Smooth muscle cell of the brain vasculature (primary cell): ENCODE data around the gene NUP214.

Experiments
- DNase-seq: peaks from one replicate; pipeline ENCODE4 v3.0.0-alpha.2; 2012; ENCODE audit warnings: low read depth, low spot score

Gene NUP214

DNA sequence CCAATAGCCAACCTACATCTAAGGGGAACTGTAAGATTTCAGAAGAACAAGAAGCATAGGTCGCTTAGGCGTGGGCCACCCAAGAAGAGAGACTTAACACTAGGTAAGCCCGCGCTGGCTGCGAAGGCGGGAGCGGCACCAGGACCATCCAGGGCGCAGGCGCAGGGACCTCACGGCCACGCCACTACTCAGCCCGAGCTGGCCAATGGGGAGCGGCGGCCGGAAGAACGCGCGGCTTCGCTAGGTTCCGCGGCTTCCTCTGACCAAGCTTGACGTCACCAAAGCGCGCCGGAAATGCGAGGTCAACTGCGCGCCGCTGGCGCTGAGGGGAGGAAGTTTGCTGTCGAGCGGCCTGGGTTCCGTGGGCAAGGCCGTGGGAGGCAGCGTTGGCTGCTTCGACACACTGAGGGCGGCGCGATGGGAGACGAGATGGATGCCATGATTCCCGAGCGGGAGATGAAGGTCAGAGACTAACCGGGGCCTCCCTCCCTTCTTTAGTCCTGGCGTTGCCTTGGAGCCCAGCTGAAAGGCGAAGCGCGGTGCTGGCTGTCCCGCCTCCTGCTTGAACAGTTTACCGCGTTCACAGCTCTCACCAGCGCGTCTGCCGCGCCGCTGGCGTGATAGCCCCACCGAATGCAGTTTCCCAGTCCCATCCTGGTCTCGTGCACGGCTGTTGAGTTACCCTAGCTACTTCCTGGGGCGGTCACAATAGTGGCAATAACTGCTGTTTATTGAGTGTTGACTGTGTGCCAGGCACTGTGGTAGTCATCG, at the start of gene NUP214:
Gene NUP214 (plus strand): TSS at position 299 of the 771 bp plus-strand sequence. CDS start 119 bp downstream, at position 418.
- DNase-seq, result peak; percentile 96

DNA sequence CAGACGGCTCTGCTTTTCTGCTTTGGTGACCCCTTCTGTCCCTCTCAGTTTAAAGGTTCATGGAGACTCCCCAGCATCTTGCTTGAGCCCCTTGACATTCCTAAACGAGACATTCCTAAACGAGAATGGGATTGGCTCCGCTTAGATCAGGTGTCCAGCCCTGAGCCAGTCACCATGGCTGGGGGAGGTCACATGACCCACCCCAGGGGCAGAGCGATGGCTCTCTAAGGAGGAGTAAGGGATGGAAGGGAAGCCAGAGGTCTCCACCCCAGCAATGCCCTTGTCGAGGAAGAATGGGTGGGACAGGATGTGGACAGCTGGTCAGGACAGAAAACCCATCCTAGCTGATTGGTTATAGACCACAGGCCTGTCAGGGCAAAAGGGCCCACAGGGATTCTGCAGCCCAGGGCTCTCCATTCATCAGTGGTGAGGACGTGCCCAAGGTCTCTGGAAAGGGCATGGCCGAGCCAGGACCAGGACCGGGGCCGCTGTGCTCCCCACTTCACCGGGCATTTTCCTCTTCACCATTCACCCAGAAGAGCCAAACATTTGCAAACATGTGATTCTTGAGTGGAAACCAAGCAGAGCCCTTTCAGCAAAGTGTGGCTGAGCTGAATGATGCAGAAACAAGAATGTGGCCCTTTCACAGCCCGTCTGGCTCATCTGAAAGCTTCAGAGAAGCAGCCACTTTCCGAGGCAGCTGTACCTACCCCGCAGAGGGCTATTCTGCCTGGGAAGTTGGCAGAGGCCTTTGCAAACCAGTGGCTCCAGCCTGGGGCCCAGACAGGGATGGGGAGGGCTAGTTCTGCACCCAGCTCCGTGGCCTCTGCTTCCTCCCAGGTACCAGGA, 48.8 kb upstream of the NUP214 start:
- no peak for DNase-seq

DNA sequence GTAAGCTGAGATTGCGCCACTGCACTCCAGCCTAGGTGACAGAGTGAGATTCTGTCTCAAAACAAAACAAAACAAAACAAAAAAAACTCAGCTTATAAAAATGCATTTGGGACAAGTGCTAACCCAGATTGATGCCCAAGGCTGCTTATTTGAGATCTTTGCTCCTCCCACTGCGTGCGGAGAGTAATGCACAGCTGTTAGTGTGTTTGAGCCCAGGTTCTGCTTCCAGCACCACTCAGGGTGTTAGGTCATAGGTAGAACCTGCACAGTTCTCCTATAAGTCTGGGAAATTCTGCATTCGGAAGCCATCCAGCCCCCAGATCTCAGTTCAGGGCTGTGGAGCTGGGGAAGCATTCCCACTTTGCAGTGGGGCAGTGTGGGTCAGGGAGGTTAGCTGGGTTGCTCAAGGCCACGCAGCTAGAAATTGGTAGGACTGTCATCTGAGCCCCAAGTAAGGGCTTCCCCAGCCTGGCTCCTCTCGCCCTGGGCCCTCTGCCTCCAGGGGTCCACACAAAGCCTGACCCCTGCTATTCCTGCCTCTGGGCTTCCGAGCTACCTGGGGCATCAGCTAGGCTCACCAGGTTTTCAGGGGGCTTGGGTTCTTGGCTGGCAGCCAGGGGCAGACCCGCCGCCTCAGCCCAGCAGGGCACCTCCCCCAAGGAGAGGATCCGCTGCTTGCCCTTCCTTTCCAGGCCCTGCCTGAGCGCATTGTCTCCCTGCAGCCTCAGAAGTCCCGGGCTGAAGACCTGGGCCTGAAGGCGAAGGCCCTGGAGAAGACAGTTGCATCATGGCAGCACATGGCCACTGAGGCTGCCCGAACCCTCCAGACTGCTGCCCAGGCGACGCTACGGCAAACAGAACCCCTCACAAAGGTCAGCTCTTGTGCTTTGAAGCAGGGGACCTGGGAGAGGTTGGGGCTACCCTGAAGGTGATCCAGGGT, 46.7 kb upstream of the NUP214 start:
- DNase-seq, result no peak

DNA sequence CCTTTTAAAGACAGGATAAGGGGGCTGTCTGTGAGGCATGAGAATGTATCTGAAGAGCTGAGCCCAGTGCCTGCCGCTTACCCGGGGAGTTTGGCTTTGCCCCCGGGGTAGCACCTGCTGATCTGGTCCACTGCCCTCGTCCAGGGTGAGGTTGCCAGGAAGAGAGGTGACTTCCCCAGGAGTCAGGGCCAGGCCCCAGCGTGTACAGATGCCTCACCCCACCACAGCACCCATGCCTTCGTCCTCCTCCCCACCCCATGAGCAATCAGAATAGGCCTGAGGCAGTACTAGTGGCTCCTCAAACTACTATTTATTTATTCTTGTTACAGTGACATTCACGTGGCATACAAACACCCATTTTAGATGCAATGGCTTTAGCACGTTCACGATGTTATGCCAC, 44.8 kb upstream of the NUP214 start:
- DNase-seq, result no peak

DNA sequence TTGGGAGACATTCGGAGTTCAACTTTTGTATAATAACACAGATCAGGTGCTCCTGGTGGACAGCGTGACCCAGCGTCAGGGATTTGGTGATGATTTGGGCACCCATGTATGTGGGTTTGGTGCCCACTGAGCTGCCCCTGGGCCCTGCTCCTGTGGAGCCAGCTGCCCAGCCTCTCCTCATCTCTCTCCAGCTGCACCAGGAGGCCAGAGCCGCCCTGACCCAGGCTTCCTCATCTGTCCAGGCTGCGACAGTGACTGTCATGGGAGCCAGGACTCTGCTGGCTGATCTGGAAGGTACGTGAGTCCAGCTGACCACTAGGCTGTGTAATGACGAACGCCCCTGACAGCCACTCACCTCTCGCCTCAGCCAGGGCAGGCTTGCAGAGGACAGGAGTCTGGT, 43.5 kb upstream of the NUP214 start:
- no peak for DNase-seq

DNA sequence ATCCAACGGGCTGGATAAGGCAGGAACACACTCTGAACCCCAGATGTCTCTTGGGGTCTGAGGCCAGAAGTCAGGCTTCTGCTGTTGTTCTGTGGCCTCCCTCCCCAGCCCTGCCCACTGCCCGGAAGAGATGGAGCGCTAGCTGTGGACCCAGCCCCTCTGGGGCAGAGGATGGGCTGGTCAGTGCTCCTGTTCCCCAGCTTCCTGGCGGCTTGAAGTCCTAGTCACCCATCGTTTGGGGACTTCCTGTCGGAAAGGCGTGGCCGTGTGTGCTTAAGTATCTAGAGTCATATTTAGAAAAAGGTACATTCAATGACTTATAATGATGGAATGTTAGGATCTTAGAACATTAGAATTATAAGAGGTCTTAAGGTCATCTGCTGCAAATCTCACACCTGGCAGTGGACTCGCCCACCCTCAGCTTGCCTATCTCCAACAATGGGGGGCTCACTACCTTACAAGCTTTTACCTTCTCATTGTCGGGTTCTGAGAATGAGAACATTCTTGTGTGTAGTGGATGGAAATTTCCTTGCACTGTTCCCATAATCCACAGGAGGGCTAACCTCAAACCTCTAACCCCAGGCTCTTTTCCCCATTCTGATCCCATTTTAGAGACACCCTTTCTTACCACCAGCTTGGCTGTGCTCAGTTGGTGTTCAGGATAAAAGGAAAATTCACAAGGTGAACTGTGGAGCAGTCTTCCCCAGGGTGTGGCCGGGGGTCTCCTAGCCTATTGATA, 42.4 kb upstream of the NUP214 start:
- DNase-seq, result no peak

DNA sequence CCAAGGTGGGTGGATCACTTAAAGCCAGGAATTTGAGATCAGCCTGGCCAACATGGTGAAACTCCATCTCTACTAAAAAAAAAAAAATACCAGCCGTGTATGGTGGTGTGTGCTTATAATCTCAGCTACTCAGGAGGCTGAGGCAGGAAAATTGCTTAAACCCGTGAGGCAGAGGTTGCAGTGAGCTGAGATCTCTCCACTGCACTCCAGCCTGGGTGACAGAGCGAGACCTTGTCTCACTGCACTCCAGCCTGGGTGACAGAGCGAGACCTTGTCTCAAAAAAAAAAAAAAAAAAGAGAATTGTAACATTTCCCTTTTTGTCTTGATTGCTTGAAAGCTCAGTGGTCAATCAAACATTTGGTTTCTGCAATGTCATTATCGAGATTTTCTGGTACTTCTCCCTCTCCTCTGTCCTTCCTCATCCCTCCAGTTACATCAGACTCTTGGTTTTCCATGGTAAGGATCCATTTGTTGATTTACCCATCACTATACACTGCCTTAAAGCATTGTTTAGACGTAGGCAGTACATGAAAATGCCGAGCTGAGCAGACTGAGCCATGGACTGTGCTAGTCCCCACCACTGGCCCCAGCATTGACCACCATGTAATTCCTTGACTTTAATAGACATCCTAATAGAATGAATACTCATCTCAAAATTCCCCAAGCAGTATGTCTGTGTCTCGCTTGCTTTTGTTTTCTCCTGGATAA, 40.6 kb upstream of the NUP214 start:
- no peak for DNase-seq

DNA sequence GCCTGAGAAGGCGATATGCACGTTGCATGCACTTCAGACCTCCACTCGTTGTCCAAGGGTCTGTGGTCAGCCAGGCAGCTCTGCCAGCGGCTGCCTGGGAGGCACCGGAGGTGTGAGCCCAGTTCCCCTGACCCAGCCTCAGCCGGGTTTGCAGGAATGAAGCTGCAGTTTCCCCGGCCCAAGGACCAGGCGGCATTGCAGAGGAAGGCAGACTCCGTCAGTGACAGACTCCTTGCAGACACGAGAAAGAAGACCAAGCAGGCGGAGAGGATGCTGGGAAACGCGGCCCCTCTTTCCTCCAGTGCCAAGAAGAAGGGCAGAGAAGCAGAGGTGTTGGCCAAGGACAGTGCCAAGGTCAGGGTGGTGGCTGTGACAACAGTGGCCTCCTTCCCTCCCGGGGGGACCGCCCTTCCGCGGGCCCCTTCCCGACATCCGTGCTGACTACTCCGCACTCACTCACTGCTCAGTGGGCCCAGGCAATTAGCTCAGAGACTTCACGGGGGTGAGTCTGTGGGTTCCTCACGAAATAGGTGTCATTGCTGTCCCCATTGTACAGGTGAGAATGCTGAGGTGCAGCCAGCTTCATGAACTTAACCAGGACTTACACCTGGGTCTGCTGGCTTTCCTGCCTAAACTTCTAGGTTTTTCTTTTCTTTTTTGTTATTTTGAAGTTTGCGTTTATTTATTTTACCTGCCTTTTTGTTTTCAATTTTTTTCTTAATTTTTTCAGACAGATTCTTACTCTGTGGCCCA, 39.8 kb upstream of the NUP214 start:
- DNase-seq, result no peak

DNA sequence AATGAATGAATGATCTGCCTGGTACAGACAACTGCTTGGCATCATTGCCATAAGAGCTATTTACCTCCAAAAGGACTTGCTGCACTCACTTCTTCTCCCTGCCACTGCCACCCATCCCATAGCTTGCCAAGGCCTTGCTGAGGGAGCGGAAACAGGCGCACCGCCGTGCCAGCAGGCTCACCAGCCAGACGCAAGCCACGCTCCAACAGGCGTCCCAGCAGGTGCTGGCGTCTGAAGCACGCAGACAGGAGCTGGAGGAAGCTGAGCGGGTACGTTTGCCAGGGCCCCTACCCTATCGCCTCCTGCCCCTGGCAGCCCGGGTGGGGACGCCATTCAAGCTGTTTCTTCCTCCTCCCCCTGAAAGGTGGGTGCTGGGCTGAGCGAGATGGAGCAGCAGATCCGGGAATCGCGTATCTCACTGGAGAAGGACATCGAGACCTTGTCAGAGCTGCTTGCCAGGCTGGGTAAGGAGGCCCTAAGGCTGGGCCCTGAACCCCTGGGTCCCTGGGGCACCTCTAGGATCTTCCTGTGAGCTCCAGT, 38.0 kb upstream of the NUP214 start:
- no peak for DNase-seq

DNA sequence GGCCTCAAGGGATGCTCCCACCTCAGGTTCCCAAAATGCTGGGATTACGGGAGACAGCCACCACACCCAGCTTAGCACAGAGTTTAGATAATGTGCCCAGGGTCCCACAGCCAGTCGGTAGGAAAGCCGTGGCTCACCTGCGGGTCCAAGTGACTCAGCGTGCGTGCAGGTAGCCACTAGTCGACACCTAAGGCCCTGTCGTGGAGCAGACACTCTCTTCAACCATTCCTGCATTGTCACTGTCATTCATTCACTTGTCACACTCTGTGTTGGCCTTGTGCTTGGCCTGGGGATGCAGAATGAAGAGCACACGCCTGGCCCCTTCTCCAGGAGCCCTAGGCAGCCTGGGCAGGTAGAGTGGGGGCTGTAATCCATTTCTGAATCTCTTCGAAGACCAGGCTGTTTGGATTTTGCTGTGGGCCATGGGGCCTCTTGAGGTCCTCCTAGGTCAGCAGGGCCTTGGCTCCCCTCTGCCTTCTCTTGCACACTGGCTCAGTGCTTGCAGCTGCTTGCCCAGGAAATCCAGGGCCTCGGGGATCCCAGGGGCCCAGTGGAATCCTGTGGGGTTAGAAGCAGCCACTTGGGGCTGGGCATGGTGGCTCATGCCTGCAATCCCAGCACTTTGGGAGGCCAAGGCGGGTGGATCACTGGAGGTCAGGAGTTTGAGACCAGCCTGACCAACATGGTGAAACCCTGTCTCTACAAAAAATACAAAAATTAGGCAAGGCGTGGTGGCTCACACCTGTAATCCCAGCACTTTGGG, 35.2 kb upstream of the NUP214 start:
- DNase-seq, result no peak

DNA sequence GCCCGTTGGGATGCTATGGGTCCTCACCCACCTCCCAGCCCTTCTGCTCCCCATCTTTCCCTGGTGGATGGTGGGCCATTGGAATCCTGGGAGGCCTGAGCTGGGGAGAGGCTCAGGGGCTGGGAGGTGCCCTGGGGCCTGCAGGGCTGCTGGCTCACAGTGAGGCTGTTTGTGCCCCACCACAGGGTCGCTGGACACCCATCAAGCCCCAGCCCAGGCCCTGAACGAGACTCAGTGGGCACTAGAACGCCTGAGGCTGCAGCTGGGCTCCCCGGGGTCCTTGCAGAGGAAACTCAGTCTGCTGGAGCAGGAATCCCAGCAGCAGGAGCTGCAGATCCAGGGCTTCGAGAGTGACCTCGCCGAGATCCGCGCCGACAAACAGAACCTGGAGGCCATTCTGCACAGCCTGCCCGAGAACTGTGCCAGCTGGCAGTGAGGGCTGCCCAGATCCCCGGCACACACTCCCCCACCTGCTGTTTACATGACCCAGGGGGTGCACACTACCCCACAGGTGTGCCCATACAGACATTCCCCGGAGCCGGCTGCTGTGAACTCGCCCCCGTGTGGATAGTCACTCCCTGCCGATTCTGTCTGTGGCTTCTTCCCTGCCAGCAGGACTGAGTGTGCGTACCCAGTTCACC, 33.9 kb upstream of the NUP214 start:
- no peak for DNase-seq

DNA sequence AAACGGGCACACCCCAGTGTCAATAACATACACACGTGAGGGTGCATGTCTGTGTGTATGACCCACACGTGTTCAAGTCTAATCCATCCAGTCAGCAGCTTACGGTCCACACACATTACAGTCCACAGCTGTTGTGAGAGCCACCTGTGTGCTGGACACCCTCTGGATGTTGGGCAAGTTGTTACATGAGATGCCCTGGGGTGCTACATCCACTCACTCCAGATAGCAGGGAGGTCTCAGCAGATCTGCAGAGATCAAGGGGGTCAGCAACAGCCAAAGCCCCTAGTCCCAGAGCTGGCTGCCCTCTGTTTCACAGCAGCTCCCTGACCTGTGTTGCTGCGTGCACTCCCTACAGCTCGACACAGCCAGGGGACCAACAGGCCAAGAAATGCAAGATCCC, 33.4 kb upstream of the NUP214 start:
- DNase-seq, result no peak

DNA sequence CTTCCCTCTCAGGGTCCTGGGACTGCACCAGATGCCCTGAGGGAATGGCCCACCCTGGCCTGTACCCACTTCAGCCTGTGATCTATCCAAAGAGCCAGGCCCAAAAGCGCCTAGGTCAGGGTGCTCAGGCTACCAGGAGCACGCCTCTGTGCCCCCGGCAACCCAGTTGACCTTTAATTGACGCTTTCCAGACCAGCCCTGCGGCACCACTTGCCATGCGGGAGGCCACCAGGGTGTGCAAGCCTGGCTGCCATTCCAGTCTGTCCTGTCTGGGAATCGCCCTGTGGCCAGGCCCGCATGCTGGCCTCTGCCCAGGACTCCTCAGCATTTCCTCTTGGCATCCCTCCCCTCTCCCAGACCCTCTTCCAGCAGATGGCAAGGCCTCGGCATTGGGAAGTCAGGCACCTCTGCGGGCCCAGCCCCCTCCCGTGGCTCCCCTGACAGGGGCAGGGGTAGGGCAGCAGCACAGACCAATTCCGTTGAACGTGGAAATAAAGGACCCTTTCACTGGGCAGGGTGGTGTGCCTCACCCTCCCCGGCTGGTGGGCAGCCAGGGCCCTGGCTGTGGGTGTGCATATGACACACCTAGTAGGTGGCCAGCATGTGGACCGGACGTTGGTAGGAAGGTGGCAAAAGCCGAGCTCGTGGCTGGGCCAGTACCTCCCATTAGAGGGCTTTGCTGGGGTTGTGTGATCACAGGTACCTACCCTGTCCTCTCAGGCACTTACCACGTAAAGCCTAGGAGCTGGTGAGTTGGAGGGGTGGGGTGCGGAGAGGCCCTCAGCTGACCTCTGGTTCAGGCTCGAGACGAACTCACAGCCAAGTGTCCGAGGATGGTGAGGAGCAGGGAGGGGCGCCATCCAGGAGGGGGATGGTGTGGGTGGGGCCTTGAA, 32.6 kb upstream of the NUP214 start:
- DNase-seq, result no peak

DNA sequence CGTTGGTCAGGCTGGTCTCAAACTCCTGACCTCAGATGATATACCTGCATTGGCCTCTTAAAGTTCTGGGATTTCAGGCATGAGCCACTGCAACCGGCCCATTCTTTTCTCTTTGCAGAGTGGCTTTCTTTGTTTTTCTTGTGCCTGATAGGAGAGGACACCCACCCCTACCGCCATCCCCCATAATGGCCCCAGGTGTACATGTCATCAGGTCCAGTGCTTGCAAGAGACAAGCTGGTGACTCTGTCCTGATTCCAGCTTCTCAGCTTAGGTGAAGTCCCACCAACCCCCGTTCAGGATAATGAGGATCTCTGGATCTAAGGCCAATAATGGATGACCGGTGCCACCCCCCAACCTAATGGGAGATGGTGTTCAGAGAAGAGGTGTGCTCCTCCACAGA, 31.4 kb upstream of the NUP214 start:
- DNase-seq, result no peak

DNA sequence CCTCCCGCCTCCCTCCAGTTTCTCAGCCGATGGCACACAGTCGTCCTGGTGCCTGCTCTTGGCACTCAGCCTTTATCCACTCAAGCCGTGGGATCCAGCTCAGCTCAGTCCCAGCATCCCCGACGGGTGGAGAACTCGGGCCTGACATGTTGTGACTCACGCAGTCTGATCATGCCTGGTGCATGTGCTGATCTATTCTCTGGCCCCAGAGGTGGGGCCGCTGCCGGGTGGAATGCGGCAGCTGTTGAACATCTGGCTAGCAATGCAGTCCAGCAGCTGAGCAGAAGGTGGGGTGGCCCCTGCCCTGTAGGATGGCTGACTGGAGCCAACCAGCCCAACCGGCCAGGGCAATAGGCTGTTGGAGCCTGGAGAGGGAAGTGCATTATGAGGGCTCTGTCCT, 30.8 kb upstream of the NUP214 start:
- DNase-seq, result no peak

DNA sequence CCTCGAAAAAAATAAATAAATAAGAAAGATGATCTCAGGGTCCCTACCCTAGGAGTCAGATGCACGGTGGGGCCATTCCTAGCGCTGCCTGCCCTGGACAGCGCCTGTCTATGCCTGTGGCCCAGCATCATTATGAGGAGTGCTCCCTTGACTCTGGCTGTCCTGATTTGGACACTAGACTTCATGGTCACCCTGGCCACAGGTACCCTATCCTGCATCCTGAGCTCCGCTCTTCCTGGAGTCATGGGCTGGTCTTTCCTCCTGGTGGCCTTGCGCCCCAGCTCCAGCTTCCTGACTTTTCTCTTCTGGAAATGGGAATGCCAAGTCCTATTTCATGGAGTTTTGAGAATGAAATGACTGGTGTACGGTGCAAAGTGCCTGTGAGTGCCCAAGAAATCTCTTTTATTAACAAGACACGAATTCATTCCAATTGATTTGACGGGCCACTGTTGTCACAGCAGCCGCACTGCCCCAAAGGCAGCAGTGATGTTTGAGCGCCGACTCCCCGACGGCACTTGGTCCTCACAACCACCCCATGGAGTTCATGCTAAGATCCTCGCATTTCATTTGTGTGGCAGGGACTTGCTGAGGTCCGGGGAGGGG, 29.6 kb upstream of the NUP214 start:
- no peak for DNase-seq
